ENCODE measurements around the gene SLC35A2. TPM values are rescaled to one million over a fixed set of nuclear protein-coding genes. Genes with fewer than 3 reads are reported as not detected.
A peak's percentile ranks its signal among the peaks of the same experiment; 100 is the strongest.

SLC35A2 gene
- total and polyA plus RNA-seq, 2 donors: 10.5 to 18.9 TPM

DNA sequence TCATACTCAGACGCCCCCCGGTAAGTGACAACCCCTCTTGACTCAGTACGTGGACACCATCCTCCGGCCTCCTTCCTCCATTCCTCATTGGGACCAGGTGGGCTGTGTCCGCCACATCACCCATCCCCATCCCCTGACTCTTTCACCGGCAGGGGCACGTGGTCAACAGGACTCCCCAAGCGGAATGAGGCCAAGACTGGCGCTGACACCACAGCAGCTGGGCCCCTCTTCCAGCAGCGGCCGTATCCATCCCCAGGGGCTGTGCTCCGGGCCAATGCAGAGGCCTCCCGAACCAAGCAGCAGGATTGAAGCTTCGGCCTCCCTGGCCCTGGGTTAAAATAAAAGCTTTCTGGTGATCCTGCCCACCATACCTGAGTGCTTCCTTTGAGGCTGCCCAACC is 8.7 kb downstream of the SLC35A2 start:
- Histone ChIP-seq H3K4me3 (ENCODE audit: low read depth, low read length) (no peak overlapping the region), H3K4me1 (ENCODE audit: insufficient read depth) (no peaks in the 10 kb centered on the region), H3K27ac (ENCODE audit: low read depth) (no peak overlapping the region), H3K36me3 (ENCODE audit: insufficient read depth) (peaks cover 4% of the 10 kb centered on the region)
- no peak for DNase-seq (ENCODE audit: extremely low spot score)
- WGBS: 81% methylated on average over 14 of the region's 14 CpGs

DNA sequence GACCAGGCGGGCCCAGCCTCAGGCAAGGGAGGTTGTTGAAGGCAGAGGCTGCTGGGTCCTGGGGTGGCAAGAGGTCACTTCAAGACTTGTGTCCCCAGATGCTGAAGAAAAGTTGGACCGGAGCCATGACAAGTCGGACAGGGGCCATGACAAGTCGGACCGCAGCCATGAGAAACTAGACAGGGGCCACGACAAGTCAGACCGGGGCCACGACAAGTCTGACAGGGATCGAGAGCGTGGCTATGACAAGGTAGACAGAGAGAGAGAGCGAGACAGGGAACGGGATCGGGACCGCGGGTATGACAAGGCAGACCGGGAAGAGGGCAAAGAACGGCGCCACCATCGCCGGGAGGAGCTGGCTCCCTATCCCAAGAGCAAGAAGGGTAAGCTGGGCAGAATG is 9.3 kb downstream of the SLC35A2 start:
- WGBS: 93% methylated on average over 20 of the region's 20 CpGs
- Histone ChIP-seq H3K36me3 (ENCODE audit: insufficient read depth) (peaks cover 4% of the 10 kb centered on the region), H3K4me3 (ENCODE audit: low read depth, low read length) (no peak overlapping the region), H3K4me1 (ENCODE audit: insufficient read depth) (no peaks in the 10 kb centered on the region), H3K27ac (ENCODE audit: low read depth) (no peak overlapping the region)
- DNase-seq (ENCODE audit: extremely low spot score): no peak

DNA sequence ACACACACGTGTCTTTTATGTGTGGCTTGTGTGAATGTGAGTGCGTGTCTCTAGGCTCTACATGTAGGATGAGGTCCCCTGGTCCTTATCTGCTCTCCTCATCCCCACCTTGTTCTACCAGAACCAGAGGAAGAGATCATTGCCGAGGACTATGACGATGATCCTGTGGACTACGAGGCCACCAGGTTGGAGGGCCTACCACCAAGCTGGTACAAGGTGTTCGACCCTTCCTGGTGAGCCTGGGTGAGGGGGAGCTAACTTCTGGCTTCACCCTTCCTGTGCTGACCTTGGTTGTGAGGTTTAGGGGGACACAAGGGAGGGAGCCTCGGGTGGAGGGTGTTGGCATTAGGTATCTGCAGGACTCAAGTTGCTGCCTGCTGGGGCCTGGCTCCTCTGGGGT is 10.4 kb downstream of the SLC35A2 start:
- WGBS: 91% methylated on average over 7 of the region's 7 CpGs
- Histone ChIP-seq H3K27ac (ENCODE audit: low read depth) (no peak overlapping the region), H3K4me3 (ENCODE audit: low read depth, low read length) (no peak overlapping the region), H3K36me3 (ENCODE audit: insufficient read depth) (peaks cover 3% of the 10 kb centered on the region), H3K4me1 (ENCODE audit: insufficient read depth) (no peaks in the 10 kb centered on the region)
- no peak for DNase-seq (ENCODE audit: extremely low spot score)

DNA sequence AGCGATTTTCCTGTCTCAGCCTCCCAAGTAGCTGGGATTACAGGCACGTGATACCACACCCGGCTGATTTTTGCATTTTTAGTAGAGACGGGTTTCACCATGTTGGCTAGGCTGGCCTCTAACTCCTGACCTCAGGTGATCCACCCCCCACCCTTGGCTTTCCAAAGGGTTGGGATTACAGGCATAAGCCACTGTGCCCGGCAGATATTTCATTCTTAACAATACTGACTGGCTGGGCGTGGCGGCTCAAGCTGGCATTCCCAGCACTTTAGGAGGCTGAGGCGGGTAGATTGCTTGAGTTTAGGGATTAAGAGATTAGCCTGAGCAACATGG is 12.4 kb downstream of the SLC35A2 start:
- Histone ChIP-seq H3K4me1 (ENCODE audit: insufficient read depth) (no peaks in the 10 kb centered on the region), H3K27ac (ENCODE audit: low read depth) (no peak overlapping the region), H3K36me3 (ENCODE audit: insufficient read depth) (no peaks in the 10 kb centered on the region), H3K4me3 (ENCODE audit: low read depth, low read length) (no peak overlapping the region)
- WGBS: 82% methylated on average over 8 of the region's 8 CpGs
- DNase-seq (ENCODE audit: extremely low spot score): no peak

DNA sequence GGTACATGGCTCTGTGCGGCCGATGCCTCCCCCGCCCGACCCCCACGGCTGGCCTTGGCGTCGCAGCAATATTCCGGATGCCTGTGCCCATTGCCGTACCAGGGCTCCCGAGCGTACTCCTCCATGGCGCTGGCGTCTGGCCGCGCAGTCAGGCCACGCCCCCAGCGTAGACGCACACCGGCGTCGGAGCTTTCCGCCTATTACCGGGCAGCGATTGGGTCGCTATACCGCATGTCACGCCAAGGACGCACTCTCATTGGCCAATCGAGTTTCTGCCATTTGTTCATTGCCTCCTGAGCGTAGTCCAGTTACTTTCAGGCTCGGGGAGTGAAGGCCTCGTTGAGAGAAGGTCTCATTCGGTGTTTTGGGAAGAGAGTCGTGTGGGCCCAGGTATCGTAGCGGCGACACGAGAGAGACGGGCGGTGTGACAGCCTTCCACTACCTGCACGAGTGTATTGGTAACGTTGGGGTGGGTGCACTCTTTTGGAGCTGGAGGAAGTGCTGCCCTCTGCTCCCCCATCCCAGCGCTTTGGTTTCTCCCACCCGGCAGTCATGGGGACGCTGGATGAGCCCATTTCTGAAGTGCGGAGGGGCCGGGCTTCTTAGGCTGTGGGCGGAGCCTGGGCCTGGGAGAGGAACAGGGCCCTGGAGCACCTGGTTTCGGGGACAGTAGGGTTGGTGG is 13.7 kb downstream of the SLC35A2 start, which contains the start of the genes PQBP1 and TIMM17B:
Gene PQBP1 (plus strand): TSS at position 306 of the 682 bp plus-strand sequence. CDS start 580 bp downstream, outside the sequence.
Gene TIMM17B (minus strand): TSS at position 144 of the 682 bp plus-strand sequence. CDS start 19 bp downstream, at position 125.
- DNase-seq (ENCODE audit: extremely low spot score): peak; percentile 88
- under 1% methylated on average over 49 of the region's 49 CpGs for WGBS
- H3K27ac ChIP-seq (ENCODE audit: low read depth): peak within 1 kb of the TSS; percentile 95

DNA sequence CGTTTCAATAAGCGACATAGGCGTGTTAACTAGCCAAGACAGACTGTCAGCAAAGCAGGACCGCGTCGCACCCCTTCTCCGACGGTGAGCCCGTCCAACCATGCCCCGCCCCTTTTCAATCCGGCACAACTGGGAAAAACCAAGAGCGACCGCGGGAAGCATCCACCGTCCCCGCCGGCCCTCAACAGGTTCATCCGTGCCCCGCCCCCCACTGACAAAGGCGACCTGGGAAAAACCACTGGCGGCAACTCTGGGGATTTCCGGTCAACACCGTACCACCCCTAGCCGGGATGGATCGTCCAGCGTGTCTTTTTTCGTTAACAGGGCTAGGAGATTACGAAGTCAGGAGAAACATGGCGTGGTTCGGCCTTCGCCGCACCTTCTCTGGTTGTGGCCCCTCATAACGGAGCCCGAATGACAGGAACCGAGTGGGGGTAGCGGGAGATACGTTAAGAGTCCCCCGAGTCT is 14.3 kb downstream of the SLC35A2 start:
- Histone ChIP-seq H3K4me3 (ENCODE audit: low read depth, low read length) (peak overlapping the region; percentile 64), H3K27ac (ENCODE audit: low read depth) (peak overlapping the region; percentile 95), H3K36me3 (ENCODE audit: insufficient read depth) (no peaks in the 10 kb centered on the region), H3K4me1 (ENCODE audit: insufficient read depth) (no peaks in the 10 kb centered on the region)
- under 1% methylated on average over 38 of the region's 38 CpGs for WGBS
- DNase-seq (ENCODE audit: extremely low spot score): peak; percentile 54

More for the DNA sequence above, 13.7 kb downstream of the SLC35A2 start, which contains the start of the genes PQBP1 and TIMM17B:
- no peaks in the 10 kb centered on the region for H3K36me3 ChIP-seq (ENCODE audit: insufficient read depth)
- H3K4me3 ChIP-seq (ENCODE audit: low read depth, low read length): peak within 1 kb of the TSS; percentile 64
- H3K4me1 ChIP-seq (ENCODE audit: insufficient read depth): no peaks in the 10 kb centered on the region

DNA sequence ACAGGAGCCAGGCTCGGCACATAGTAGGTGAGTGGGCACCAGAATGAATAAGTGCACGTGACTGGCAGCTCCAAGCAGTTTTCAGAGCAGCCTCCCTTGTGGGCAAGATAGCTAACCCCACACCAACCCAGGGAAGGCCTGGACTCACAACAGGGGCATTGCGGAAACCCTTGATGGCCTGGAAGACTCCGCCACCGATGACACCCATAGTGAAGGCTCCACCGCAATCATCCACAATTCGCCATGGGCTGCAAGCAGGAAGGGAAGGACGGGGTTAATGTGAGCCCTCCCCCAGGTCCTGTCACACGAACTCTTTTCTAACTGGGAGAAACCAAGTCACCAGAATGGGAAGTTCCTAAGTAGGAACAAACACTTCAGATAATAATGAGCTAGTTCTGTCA is 14.8 kb downstream of the SLC35A2 start:
- DNase-seq (ENCODE audit: extremely low spot score): no peak

DNA sequence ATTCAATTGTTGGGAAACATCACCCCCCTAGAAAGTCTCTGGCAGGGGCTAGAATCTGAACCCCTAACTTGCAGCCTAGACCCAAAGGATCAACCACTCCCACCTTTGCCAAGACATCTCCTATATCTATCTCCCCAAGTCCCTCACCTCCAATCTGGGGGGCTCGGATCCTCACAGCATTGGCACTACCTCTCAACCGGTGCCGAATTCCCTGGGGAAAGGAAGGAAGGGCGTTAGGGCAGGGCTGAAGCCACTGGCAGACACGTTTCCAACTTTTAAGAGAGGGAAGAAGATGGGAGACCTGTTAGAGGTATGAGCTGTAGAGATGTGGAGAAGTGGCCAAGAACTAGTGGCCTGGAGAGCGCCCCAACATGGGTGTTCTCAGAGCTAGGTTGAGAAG is 16.6 kb downstream of the SLC35A2 start:
- 83% methylated on average over 6 of the region's 6 CpGs for WGBS
- Histone ChIP-seq H3K36me3 (ENCODE audit: insufficient read depth) (no peaks in the 10 kb centered on the region), H3K4me1 (ENCODE audit: insufficient read depth) (no peaks in the 10 kb centered on the region), H3K4me3 (ENCODE audit: low read depth, low read length) (no peak overlapping the region), H3K27ac (ENCODE audit: low read depth) (no peak overlapping the region)
- DNase-seq (ENCODE audit: extremely low spot score): no peak

More for the DNA sequence above, 14.8 kb downstream of the SLC35A2 start:
- 47% methylated on average over 9 of the region's 9 CpGs for WGBS
- Histone ChIP-seq H3K27ac (ENCODE audit: low read depth) (peak overlapping the region; percentile 95), H3K36me3 (ENCODE audit: insufficient read depth) (no peaks in the 10 kb centered on the region), H3K4me1 (ENCODE audit: insufficient read depth) (no peaks in the 10 kb centered on the region), H3K4me3 (ENCODE audit: low read depth, low read length) (peak overlapping the region; percentile 64)

DNA sequence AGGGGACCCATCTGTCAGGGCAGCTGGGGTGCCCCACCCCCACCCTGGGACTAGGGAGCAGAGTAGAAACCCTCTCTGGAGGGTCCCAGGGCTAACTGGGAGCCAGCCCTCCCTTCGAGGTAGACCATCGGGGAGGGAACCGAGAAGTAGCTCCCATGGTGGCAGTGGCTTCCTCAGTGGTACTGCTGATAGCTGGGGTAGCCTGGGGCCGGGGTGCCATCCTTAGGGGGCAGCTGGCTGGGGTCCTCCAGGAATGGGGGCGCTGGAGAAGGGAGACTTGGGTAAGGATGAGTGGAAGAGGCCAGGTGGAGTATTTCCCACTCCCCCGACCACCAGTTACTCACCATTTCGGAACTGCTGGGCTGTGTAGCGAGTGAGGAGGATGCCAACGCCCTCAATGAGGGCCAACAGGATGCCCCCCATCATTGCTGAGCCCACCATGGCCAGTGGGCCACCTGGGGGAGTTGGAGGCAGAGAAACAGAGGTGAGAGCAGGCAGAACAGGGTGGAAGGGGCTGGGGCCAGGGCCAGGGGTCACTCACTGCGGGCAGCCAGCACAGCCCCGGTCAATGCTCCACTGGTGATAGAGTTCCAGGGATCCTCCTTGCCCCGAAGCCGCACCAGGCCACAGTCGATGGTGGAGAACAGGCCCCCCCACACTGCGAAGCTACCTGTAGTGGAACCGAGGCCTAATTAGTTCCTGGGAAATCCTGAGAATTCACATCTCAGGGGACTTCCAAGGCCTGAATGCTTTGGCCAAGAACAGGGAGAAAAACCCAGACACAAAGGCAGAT is 17.7 kb downstream of the SLC35A2 start:
- no peaks in the 10 kb centered on the region for H3K36me3 ChIP-seq (ENCODE audit: insufficient read depth)
- DNase-seq (ENCODE audit: extremely low spot score): no peak
- H3K27ac ChIP-seq (ENCODE audit: low read depth): no peak overlapping the region
- no peaks in the 10 kb centered on the region for H3K4me1 ChIP-seq (ENCODE audit: insufficient read depth)
- no peak overlapping the region for H3K4me3 ChIP-seq (ENCODE audit: low read depth, low read length)
- 94% methylated on average over 16 of the region's 16 CpGs for WGBS

DNA sequence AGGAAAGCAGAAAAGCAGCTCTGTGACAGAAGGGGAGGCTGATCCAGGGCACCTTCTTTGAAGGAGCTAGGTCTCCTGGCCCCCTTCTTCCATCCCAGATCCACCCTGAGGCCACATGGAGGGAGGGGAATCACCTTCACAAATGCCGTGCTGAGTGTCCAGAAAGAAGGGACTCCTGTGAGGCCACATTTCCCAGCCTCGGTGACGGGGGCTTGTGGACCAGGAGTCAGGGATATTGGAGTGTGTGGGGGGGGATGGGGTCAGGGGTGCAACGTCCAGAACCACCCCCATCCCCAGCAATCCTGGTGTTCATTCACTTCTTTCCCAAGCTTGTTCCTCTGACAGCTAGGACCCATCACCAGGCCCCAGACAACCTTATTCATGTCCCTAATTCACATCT is 18.6 kb downstream of the SLC35A2 start:
- DNase-seq (ENCODE audit: extremely low spot score): no peak
- H3K4me1 ChIP-seq (ENCODE audit: insufficient read depth): no peaks in the 10 kb centered on the region
- no peaks in the 10 kb centered on the region for H3K36me3 ChIP-seq (ENCODE audit: insufficient read depth)
- WGBS: 95% methylated on average over 4 of the region's 4 CpGs
- no peak overlapping the region for H3K4me3 ChIP-seq (ENCODE audit: low read depth, low read length)
- H3K27ac ChIP-seq (ENCODE audit: low read depth): no peak overlapping the region

DNA sequence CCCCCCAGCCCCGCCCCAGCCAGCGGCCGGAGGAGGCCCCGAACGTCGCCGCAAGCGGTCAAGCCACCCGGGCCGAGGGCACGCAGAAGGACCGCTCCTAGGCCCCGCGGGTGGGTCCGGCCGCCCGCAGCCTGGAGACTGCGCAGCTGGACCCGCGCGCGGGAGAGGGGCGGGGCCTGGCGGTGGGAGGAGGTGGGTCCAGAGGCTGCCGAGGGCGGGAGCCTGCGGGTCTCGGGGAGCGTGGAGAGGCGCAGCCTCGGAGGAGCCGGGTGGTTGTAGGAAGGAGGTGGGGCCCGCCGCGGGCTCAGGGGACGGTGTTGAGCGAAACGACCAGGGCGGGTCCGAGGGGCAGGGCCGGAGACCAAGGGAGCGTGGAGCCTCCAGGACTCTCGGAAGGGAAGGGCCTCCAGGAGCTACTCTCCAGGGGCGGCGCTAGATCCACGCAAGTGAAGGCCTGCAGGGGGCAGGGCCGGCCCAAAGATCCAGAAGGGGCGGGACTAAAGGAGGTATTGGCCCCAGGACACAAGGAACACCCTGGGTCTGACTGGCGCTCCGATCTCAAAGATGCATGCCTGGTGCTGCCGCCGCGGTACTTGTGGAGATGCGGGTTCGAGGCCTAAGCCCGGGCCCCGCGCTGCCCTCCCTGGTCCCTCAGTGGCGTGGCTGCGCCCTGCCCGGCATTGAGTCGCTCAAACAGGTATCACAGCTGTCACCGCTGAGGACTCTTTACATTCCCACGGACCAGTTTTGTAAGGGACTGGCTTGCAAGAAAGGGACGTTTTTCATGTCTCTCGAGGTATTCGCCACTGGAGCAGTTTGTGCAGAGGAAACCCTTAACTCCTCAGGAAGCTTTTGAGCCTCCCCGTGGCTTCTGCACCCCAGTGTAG is 19.8 kb downstream of the SLC35A2 start:
- Histone ChIP-seq H3K27ac (ENCODE audit: low read depth) (peak overlapping the region; percentile 87), H3K36me3 (ENCODE audit: insufficient read depth) (no peaks in the 10 kb centered on the region), H3K4me3 (ENCODE audit: low read depth, low read length) (peak overlapping the region; percentile 67), H3K4me1 (ENCODE audit: insufficient read depth) (no peaks in the 10 kb centered on the region)
- peak; percentile 65 for DNase-seq (ENCODE audit: extremely low spot score)
- WGBS: 2% methylated on average over 68 of the region's 68 CpGs

DNA sequence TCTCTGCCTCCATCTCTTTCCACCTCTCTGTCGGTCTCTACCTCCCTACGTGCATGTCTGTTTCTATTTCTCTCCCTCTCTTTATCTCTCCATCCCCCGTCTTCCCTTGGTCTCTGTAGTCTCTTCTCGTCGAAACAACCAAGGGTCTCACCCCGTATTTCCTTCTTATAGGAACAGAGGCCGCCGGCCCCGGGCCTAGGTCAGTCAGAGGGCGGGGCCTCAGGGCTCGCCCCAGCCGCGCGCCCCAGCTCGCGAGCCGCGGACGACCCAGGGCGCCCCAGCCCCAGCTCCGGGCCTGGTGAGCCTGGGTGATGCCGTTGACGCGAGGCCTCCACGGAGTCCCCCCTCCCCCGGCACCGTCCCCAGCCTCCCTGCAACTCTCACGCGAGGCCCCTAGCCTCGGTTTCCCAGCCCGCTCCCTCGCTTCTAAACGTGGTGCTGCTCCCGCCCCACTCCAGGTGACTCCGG is 20.5 kb downstream of the SLC35A2 start:
- WGBS: under 1% methylated on average over 35 of the region's 35 CpGs
- no peak for DNase-seq (ENCODE audit: extremely low spot score)
- Histone ChIP-seq H3K4me1 (ENCODE audit: insufficient read depth) (no peaks in the 10 kb centered on the region), H3K27ac (ENCODE audit: low read depth) (peak overlapping the region; percentile 87), H3K4me3 (ENCODE audit: low read depth, low read length) (peak overlapping the region; percentile 67), H3K36me3 (ENCODE audit: insufficient read depth) (no peaks in the 10 kb centered on the region)

DNA sequence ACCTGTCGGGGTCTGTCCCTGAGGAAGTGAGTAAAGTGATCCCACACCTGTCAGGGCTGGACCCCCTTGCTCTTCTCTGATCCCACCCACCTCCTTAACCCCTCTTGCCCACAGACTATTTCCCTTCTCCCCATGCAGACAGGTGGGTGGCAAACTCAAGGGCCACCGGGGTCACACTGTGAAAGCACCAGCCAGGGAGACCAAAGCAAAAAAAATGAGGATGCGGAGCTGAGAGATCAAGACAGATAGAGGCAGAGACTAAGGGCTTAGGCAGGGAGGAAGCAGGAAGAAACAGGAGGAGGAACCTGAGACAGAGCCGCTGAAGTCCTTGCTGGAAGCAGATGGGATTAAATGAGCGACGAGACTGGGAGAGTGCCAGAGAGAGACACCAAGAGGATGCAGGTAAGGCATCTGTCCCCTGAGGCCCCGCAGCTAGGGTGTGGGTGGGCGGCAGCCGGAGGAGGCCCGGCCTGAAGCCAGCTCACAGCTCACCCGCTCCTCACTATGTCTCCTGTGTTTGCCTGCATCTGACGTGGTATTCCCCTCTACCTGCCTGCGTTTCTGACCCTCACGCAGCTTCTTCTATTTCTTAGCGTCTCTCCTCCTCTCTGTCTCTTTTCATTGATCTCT is 21.0 kb downstream of the SLC35A2 start:
- DNase-seq (ENCODE audit: extremely low spot score): no peak
- H3K27ac ChIP-seq (ENCODE audit: low read depth): peak overlapping the region; percentile 64
- 28% methylated on average over 15 of the region's 15 CpGs for WGBS

More for the DNA sequence above, 21.0 kb downstream of the SLC35A2 start:
- Histone ChIP-seq H3K4me1 (ENCODE audit: insufficient read depth) (no peaks in the 10 kb centered on the region), H3K36me3 (ENCODE audit: insufficient read depth) (no peaks in the 10 kb centered on the region), H3K4me3 (ENCODE audit: low read depth, low read length) (peak overlapping the region; percentile 67)
